HG03575 (cell line): ENCODE measurements around the gene LDLRAD3.

Source experiments
- ATAC-seq: cut with Tn5 transposase; IDR thresholded peaks from one replicate; pipeline ENCODE4 v1.9.1; 2021; ENCODE audit not compliant: unreplicated experiment, insufficient number of reproducible peaks, low FRiP score; ENCODE audit errors: extremely low read depth

The LDLRAD3 gene

GRCh38 chr11:36229091-36229705 is 285.3 kb downstream of the LDLRAD3 start:
- no peak for ATAC-seq

- ATAC-seq = no peak
These were observed 287.2 kb downstream of the LDLRAD3 start for GRCh38 chr11:36230779-36231699.

- ATAC-seq = no peak
These were observed 289.3 kb downstream of the LDLRAD3 start for GRCh38 chr11:36233204-36233603.

- no peak for ATAC-seq
These were observed 291.0 kb downstream of the LDLRAD3 start for GRCh38 chr11:36234825-36235224.

GRCh38 chr11:36235750-36236149 is 291.9 kb downstream of the LDLRAD3 start:
- no peak for ATAC-seq

GRCh38 chr11:36237391-36237790 is 293.5 kb downstream of the LDLRAD3 start:
- no peak for ATAC-seq

GRCh38 chr11:36238036-36238631 is 294.3 kb downstream of the LDLRAD3 start:
- no peak for ATAC-seq

GRCh38 chr11:36238881-36239280 is 295.0 kb downstream of the LDLRAD3 start:
- ATAC-seq = no peak

GRCh38 chr11:36239636-36240035 is 295.8 kb downstream of the LDLRAD3 start:
- ATAC-seq = no peak

- ATAC-seq = no peak
These were observed 296.3 kb downstream of the LDLRAD3 start for GRCh38 chr11:36240173-36240572.

GRCh38 chr11:36240801-36241200 is 296.9 kb downstream of the LDLRAD3 start:
- no peak for ATAC-seq

- ATAC-seq = no peak
These were observed 297.6 kb downstream of the LDLRAD3 start for GRCh38 chr11:36241497-36241896.

GRCh38 chr11:36243641-36244040 is 299.8 kb downstream of the LDLRAD3 start:
- ATAC-seq = no peak

GRCh38 chr11:36247493-36247892 is 303.6 kb downstream of the LDLRAD3 start:
- ATAC-seq = no peak

GRCh38 chr11:36248436-36248835 is 304.6 kb downstream of the LDLRAD3 start:
- ATAC-seq = no peak

GRCh38 chr11:36249246-36249645 is 305.4 kb downstream of the LDLRAD3 start:
- ATAC-seq = no peak

- ATAC-seq = no peak
These were observed 308.0 kb downstream of the LDLRAD3 start for GRCh38 chr11:36251823-36252222.

GRCh38 chr11:36253238-36253637 is 309.4 kb downstream of the LDLRAD3 start:
- no peak for ATAC-seq

- ATAC-seq = no peak
These were observed 310.9 kb downstream of the LDLRAD3 start for GRCh38 chr11:36254713-36255112.

GRCh38 chr11:36257351-36257750 is 313.5 kb downstream of the LDLRAD3 start:
- no peak for ATAC-seq
